GM12875 (cell line): ENCODE results near the gene DQX1.

Experiments
- H3K4me3 ChIP-seq: one replicate; pipeline ENCODE4 v1.5.1; 2011; ENCODE audit warnings: low read depth, low read length, control low read depth
- CTCF ChIP-seq: IDR thresholded peaks from 2 replicates; pipeline ENCODE4 v1.5.1; 2011; ENCODE audit warnings: low read depth, mild to moderate bottlenecking, control low read depth, inconsistent platforms, low read length, moderate library complexity, borderline replicate concordance; ENCODE audit not compliant: insufficient read depth

The DQX1 gene

DNA sequence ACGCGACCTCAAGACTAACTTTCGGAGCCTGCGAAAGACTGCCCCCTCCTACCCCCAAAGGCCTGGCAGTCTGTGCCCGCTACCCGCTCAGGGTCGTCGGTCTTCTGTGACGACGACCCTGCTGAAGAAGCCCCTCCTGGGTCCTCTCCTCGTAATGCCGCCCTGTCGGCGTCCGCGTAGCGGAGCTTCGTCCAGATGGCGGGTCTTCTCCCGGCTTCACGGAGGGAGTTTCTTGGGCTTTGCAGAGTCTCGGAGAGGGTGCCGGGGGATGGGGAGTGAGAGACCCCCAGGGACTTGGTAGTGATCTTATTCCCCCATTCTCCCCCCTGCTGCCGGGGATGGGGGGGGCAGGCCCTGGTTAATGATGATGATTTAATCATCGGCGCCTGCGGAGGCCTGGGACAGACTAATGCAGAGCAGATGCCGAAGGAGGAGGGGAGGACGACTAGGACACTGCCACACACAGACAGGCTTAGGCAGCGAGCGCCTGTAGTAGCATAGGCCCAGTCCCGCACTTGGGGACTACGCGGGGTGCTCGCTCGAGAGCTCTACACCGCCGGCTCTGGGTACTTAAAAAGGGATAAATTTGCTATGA, 18.0 kb downstream of the DQX1 start:
- H3K4me3 ChIP-seq, result peak overlapping the region; percentile 85
- no peak for TF ChIP-seq CTCF

DNA sequence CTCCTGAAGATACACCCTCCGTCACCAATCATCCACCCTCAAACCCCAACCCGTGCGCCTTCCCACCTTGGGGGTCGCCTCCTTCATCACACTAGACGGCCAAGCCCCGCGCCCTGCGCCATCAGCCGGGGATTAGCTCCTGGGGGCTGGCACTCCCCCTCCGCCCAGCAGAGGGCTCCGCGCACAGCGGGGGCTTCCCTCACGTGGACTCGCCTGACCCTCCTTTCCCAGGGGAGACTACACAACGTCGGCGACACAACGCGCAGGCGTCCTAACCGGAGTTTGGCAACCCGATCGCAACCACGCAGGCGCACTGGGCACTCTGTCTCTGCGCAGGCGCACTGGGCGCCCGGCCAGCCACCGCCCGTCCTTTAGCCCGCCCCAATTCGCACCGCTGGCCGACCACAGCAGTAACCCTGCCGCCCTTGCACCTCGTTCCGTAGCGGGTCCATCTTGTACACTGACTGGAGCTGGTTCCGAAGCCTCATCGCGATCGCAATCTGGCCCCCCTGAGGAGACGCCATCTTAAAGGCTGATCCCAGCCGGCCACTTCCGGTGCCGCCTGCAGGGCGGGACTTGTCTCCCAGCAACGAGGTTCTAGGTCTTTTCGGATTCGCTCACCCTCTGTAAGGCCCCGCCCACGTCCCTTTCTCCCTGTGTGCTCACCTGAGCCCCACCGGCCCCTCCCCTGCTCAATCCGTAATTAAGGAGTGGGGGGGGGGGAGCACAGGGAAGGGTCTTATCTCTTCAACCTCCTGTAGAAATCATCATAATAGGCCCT, 18.7 kb downstream of the DQX1 start, which contains the start of gene PCGF1:
Gene PCGF1 (minus strand): TSS at position 551 of the 781 bp plus-strand sequence. CDS start 27 bp downstream, at position 524.
- peak; percentile 73 for TF ChIP-seq CTCF
- peak within 1 kb of the TSS; percentile 85 for H3K4me3 ChIP-seq

DNA sequence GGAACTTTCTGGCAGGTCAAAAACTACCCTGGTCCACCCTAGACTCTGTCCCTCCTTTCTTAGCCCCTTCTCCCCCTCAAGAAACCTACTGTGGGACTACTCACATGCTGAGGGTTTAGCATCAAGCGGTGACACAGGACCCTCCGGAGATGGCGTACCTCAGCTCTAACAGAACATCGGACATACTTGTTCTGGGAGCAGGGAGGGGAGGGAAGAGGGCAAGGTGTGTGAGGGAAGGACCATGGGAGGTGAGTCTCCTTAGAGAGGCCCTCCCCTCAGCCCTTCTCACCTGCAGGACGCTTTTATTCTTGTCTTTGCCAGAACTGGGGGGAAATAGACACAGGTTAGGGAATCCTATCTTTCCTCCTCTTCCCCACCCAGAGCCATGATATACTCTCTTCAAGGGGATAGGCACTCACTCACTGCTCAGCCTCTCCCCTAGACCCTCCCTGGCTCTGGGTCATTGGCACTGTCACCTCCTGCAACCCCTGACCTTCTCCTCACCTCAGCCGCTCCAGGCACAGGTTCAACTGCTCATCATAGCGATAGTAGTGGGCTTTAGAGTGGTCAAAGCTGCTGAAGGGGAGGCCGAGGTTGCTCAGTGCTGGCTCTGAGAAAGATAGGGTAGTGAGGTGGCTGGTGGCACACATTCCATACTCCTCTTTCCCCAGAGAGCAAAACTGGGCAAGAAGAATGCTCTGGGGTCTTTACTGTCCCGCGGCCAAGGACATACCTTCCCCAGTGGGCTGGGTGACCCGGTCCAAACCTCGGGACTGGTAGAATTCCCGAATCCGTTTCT, 20.4 kb downstream of the DQX1 start:
- no peak overlapping the region for H3K4me3 ChIP-seq
- no peak for TF ChIP-seq CTCF

DNA sequence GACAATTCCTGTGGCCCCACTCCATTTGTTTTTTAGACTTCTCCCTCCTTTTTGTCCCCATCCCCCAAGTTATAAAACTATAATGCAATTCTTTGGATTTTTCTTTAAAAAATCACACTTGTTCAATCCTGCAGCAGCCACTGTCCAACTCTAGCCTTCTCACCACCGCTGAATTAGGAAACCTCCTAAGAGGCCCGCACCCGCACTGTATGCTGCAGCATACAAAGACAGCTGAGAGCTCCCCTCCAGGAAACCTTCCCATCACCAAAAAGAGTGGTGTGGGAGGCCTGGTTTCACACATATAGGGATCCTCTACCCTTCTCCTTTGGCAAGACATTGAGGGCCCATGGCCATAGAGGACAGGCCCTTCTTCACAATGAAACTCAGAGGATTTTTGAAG, 21.4 kb downstream of the DQX1 start:
- no peak overlapping the region for H3K4me3 ChIP-seq
- TF ChIP-seq CTCF, result no peak

GRCh38 chr2:74503506-74504475, 22.2 kb downstream of the DQX1 start:
- TF ChIP-seq CTCF, result no peak
- no peak overlapping the region for H3K4me3 ChIP-seq

DNA sequence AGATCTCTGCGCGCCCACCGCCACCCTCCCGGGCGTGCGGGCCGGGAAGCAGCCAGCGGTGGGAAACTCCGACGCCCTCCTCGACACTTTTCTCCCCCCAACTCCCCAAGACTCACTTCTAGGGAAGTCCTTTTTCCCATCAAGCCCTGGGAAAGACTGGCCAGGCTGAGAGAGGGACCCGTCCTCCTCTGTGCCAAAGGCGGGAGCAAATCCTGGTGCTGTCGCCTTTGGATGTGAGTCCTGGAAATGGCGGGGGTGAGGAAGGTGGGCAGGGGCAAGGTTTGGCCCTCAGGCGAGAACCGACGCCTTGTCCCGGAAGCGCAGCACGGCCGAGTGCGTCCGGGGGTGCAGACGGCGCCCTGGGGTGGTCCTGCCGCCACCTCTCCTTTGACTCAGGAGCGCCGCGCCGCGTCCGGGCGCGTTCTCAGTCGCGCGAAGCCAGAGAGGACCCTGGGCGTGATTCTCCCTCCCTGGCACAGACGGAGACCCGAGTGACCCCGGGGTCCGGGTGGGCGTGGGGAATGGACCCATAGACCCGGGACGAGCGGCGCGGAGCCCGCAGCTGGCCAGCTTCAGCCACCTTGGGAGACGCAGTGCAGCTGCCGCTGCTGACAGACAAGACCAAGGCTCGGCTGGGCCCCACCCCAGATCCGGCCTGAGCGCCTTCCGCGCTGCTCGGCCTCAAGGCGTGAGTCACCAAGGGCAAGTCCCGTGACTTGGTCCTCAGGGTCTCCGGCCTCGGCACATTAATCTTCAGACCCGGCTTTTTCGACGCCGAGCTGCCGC, 23.1 kb downstream of the DQX1 start:
- TF ChIP-seq CTCF, result peak; percentile 72
- peak overlapping the region; percentile 50 for H3K4me3 ChIP-seq
